ENCODE results near the gene MBOAT2.

Gene MBOAT2

DNA sequence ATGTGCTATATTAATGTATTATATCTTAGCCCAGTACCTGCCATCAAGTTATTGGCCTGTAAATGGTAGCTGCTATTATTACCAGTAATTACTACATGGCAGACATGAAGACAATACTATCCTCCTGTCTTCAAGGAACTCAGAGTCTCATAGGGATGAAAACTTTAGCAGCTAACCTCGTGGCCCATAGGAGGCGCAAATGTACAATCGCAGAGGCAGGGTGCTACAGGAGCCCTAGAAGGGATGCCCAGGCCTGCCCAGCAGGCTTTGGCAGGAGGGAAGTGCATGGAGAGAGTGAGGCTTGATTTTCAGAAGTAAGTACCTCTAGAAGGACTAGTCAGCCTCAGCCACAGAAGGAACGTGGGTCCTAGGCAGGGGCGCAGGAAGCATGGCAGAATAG is 121.4 kb downstream of the MBOAT2 start:
- no peaks in the 10 kb centered on the region for H3K79me1 ChIP-seq (ENCODE audit: low read depth, low read length)
- H2BK15ac ChIP-seq (ENCODE audit: low read length): no peak overlapping the region
- H3K36me3 ChIP-seq (replicated peaks in 1 of 2; ENCODE audit: control insufficient read depth in 2 of 2, insufficient read depth in 2 of 2, low read length in 2 of 2): peaks cover 0 to 49% of the 10 kb centered on the region in 2 donors
- no CpG with 5 or more reads among the region's 5 CpGs for WGBS, 2 donors (ENCODE audit: extremely low coverage in 2 of 2, insufficient read length in 2 of 2, insufficient replicate concordance in 1 of 2)
- H3K9ac ChIP-seq (ENCODE audit: low read depth, low read length, poor library complexity): no peak overlapping the region
- peak; percentile 12 for DNase-seq (ENCODE audit: low spot score)
- no peak overlapping the region for H3K14ac ChIP-seq (ENCODE audit: low read length)
- no peak overlapping the region for H2BK120ac ChIP-seq (ENCODE audit: low read depth, low read length)
- no peak overlapping the region for H3K27ac ChIP-seq (replicated peaks; ENCODE audit: low read length)
- H4K91ac ChIP-seq (ENCODE audit: low read depth, low read length, poor library complexity): no peak overlapping the region
- no peak overlapping the region for H4K8ac ChIP-seq (ENCODE audit: low read depth, low read length)
- no peak overlapping the region for H3K4ac ChIP-seq (ENCODE audit: low read length)
- H3K4me3 ChIP-seq (ENCODE audit: low read length in 2 of 2): no peak overlapping the region
- H3K4me1 ChIP-seq (ENCODE audit: control insufficient read depth in 2 of 2, insufficient read depth in 1 of 2, low read depth in 1 of 2, low read length in 2 of 2): peaks cover 0 to 4% of the 10 kb centered on the region in 2 donors
- H3K9me3 ChIP-seq (replicated peaks in 1 of 2; ENCODE audit: control insufficient read depth in 2 of 2, insufficient read depth in 1 of 2, low read depth in 1 of 2, low read length in 2 of 2): peaks cover 0 to 2% of the 10 kb centered on the region in 2 donors
- no peak overlapping the region for H2AK5ac ChIP-seq (ENCODE audit: low read depth, low read length)
- H2BK5ac ChIP-seq (ENCODE audit: low read length): no peak overlapping the region
- H3K4me2 ChIP-seq (ENCODE audit: insufficient read depth, low read length, poor library complexity, severe bottlenecking): no peak overlapping the region
- H2AFZ ChIP-seq (ENCODE audit: low read length): no peak overlapping the region
- no peak overlapping the region for H2BK12ac ChIP-seq (ENCODE audit: low read length)
- H3K18ac ChIP-seq (ENCODE audit: low read length): no peak overlapping the region
- H3K23ac ChIP-seq (ENCODE audit: low read depth, low read length, poor library complexity): no peak overlapping the region
- H3K27me3 ChIP-seq (ENCODE audit: control insufficient read depth in 3 of 3, insufficient read depth in 3 of 3, low read depth in 1 of 3, low read length in 3 of 3): no peaks in the 10 kb centered on the region

DNA sequence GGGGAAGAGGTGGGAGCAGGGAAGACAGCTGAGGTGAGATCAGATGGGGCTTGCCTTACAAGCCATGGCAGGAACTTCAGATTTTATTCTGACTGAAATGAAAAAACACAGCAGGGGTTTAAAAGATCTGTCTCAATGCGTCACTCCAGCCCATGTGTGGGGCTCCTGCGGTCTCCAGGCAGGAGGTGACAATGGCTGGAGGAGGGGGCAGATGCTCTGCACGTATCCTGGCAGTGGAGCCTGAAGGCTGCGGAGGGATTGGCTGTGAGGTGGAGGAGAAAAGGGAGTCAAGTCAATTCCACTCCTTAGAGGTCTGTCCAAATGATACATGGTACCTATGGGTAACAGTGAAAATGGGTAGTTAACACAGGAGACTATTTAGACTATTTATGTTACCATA is 125.6 kb downstream of the MBOAT2 start:
- no peak overlapping the region for H3K4me2 ChIP-seq (ENCODE audit: insufficient read depth, low read length, poor library complexity, severe bottlenecking)
- no peak overlapping the region for H3K4me3 ChIP-seq (ENCODE audit: low read length in 2 of 2)
- H3K14ac ChIP-seq (ENCODE audit: low read length): no peak overlapping the region
- no peak overlapping the region for H2AFZ ChIP-seq (ENCODE audit: low read length)
- no peaks in the 10 kb centered on the region for H3K27me3 ChIP-seq (ENCODE audit: control insufficient read depth in 3 of 3, insufficient read depth in 3 of 3, low read depth in 1 of 3, low read length in 3 of 3)
- no peak overlapping the region for H2BK12ac ChIP-seq (ENCODE audit: low read length)
- H3K23ac ChIP-seq (ENCODE audit: low read depth, low read length, poor library complexity): no peak overlapping the region
- H2BK120ac ChIP-seq (ENCODE audit: low read depth, low read length): no peak overlapping the region
- no peak overlapping the region for H3K18ac ChIP-seq (ENCODE audit: low read length)
- no peak overlapping the region for H3K27ac ChIP-seq (replicated peaks; ENCODE audit: low read length)
- H3K9me3 ChIP-seq (replicated peaks in 1 of 2; ENCODE audit: control insufficient read depth in 2 of 2, insufficient read depth in 1 of 2, low read depth in 1 of 2, low read length in 2 of 2): no peaks in the 10 kb centered on the region
- peaks cover 0 to 65% of the 10 kb centered on the region in 2 donors for H3K36me3 ChIP-seq (replicated peaks in 1 of 2; ENCODE audit: control insufficient read depth in 2 of 2, insufficient read depth in 2 of 2, low read length in 2 of 2)
- no peak overlapping the region for H2BK5ac ChIP-seq (ENCODE audit: low read length)
- no peak overlapping the region for H2AK5ac ChIP-seq (ENCODE audit: low read depth, low read length)
- H4K91ac ChIP-seq (ENCODE audit: low read depth, low read length, poor library complexity): no peak overlapping the region
- H3K4me1 ChIP-seq (ENCODE audit: control insufficient read depth in 2 of 2, insufficient read depth in 1 of 2, low read depth in 1 of 2, low read length in 2 of 2): peaks cover 0 to 4% of the 10 kb centered on the region in 2 donors
- H3K4ac ChIP-seq (ENCODE audit: low read length): no peak overlapping the region
- no peak overlapping the region for H4K8ac ChIP-seq (ENCODE audit: low read depth, low read length)
- H3K79me1 ChIP-seq (ENCODE audit: low read depth, low read length): no peaks in the 10 kb centered on the region
- H3K9ac ChIP-seq (ENCODE audit: low read depth, low read length, poor library complexity): no peak overlapping the region
- no peak for DNase-seq (ENCODE audit: low spot score)
- no CpG with 5 or more reads among the region's 4 CpGs for WGBS, 2 donors (ENCODE audit: extremely low coverage in 2 of 2, insufficient read length in 2 of 2, insufficient replicate concordance in 1 of 2)
- no peak overlapping the region for H2BK15ac ChIP-seq (ENCODE audit: low read length)

- H2AK5ac ChIP-seq (ENCODE audit: low read depth, low read length): no peak overlapping the region
- peaks cover 0 to 4% of the 10 kb centered on the region in 2 donors for H3K4me1 ChIP-seq (ENCODE audit: control insufficient read depth in 2 of 2, insufficient read depth in 1 of 2, low read depth in 1 of 2, low read length in 2 of 2)
- H4K8ac ChIP-seq (ENCODE audit: low read depth, low read length): no peak overlapping the region
- no peak overlapping the region for H2BK5ac ChIP-seq (ENCODE audit: low read length)
- H3K14ac ChIP-seq (ENCODE audit: low read length): no peak overlapping the region
- peaks cover 0 to 67% of the 10 kb centered on the region in 2 donors for H3K36me3 ChIP-seq (replicated peaks in 1 of 2; ENCODE audit: control insufficient read depth in 2 of 2, insufficient read depth in 2 of 2, low read length in 2 of 2)
- no peak overlapping the region for H3K23ac ChIP-seq (ENCODE audit: low read depth, low read length, poor library complexity)
- no peak overlapping the region for H2BK15ac ChIP-seq (ENCODE audit: low read length)
- DNase-seq (ENCODE audit: low spot score): no peak
- no peak overlapping the region for H3K9ac ChIP-seq (ENCODE audit: low read depth, low read length, poor library complexity)
- H3K9me3 ChIP-seq (replicated peaks in 1 of 2; ENCODE audit: control insufficient read depth in 2 of 2, insufficient read depth in 1 of 2, low read depth in 1 of 2, low read length in 2 of 2): no peaks in the 10 kb centered on the region
- no peak overlapping the region for H3K4me3 ChIP-seq (ENCODE audit: low read length in 2 of 2)
- H3K4me2 ChIP-seq (ENCODE audit: insufficient read depth, low read length, poor library complexity, severe bottlenecking): no peak overlapping the region
- no peaks in the 10 kb centered on the region for H3K27me3 ChIP-seq (ENCODE audit: control insufficient read depth in 3 of 3, insufficient read depth in 3 of 3, low read depth in 1 of 3, low read length in 3 of 3)
- H3K18ac ChIP-seq (ENCODE audit: low read length): no peak overlapping the region
- no CpG with 5 or more reads among the region's 4 CpGs for WGBS, 2 donors (ENCODE audit: extremely low coverage in 2 of 2, insufficient read length in 2 of 2, insufficient replicate concordance in 1 of 2)
- H4K91ac ChIP-seq (ENCODE audit: low read depth, low read length, poor library complexity): no peak overlapping the region
- no peak overlapping the region for H3K4ac ChIP-seq (ENCODE audit: low read length)
- no peak overlapping the region for H2BK12ac ChIP-seq (ENCODE audit: low read length)
- no peak overlapping the region for H2BK120ac ChIP-seq (ENCODE audit: low read depth, low read length)
- H3K27ac ChIP-seq (replicated peaks; ENCODE audit: low read length): no peak overlapping the region
- no peaks in the 10 kb centered on the region for H3K79me1 ChIP-seq (ENCODE audit: low read depth, low read length)
- no peak overlapping the region for H2AFZ ChIP-seq (ENCODE audit: low read length)
These were observed 126.2 kb downstream of the MBOAT2 start for GRCh38 chr2:8877332-8877731.

DNA sequence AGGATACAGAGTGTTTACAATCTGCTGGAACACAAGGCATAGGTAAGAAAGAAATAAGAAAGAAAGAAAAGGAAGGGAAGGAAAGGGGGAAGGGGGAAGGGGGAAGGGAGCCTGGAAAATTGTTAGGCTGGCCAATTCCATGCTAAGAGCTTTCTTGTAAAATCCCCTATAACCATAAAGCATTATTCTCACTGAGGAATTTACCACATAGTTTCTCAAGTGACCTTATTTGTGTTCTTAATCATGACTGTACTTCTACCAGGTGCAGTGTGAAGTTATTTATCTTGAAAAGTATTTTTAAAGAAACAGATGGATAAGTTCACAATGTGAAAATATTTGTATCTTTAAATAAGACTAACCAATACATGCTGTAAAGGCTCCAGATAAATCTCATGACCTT is 126.9 kb downstream of the MBOAT2 start:
- H2BK12ac ChIP-seq (ENCODE audit: low read length): no peak overlapping the region
- no peak overlapping the region for H2AFZ ChIP-seq (ENCODE audit: low read length)
- no peak for DNase-seq (ENCODE audit: low spot score)
- no peak overlapping the region for H2BK5ac ChIP-seq (ENCODE audit: low read length)
- no peak overlapping the region for H4K91ac ChIP-seq (ENCODE audit: low read depth, low read length, poor library complexity)
- H3K4ac ChIP-seq (ENCODE audit: low read length): no peak overlapping the region
- H3K9ac ChIP-seq (ENCODE audit: low read depth, low read length, poor library complexity): no peak overlapping the region
- no peak overlapping the region for H3K4me2 ChIP-seq (ENCODE audit: insufficient read depth, low read length, poor library complexity, severe bottlenecking)
- no peak overlapping the region for H3K4me3 ChIP-seq (ENCODE audit: low read length in 2 of 2)
- no peaks in the 10 kb centered on the region for H3K79me1 ChIP-seq (ENCODE audit: low read depth, low read length)
- peaks cover 0 to 4% of the 10 kb centered on the region in 2 donors for H3K4me1 ChIP-seq (ENCODE audit: control insufficient read depth in 2 of 2, insufficient read depth in 1 of 2, low read depth in 1 of 2, low read length in 2 of 2)
- no peak overlapping the region for H3K23ac ChIP-seq (ENCODE audit: low read depth, low read length, poor library complexity)
- no peak overlapping the region for H2BK15ac ChIP-seq (ENCODE audit: low read length)
- H3K27me3 ChIP-seq (ENCODE audit: control insufficient read depth in 3 of 3, insufficient read depth in 3 of 3, low read depth in 1 of 3, low read length in 3 of 3): no peaks in the 10 kb centered on the region
- peaks cover 0 to 67% of the 10 kb centered on the region in 2 donors for H3K36me3 ChIP-seq (replicated peaks in 1 of 2; ENCODE audit: control insufficient read depth in 2 of 2, insufficient read depth in 2 of 2, low read length in 2 of 2)
- no peak overlapping the region for H3K27ac ChIP-seq (replicated peaks; ENCODE audit: low read length)
- no peak overlapping the region for H2AK5ac ChIP-seq (ENCODE audit: low read depth, low read length)
- no peak overlapping the region for H3K18ac ChIP-seq (ENCODE audit: low read length)
- no peaks in the 10 kb centered on the region for H3K9me3 ChIP-seq (replicated peaks in 1 of 2; ENCODE audit: control insufficient read depth in 2 of 2, insufficient read depth in 1 of 2, low read depth in 1 of 2, low read length in 2 of 2)
- no peak overlapping the region for H3K14ac ChIP-seq (ENCODE audit: low read length)
- no peak overlapping the region for H4K8ac ChIP-seq (ENCODE audit: low read depth, low read length)
- H2BK120ac ChIP-seq (ENCODE audit: low read depth, low read length): no peak overlapping the region

All from neuronal stem cell (in vitro differentiated cells).